Heart right ventricle (tissue), 16 donors: ENCODE measurements around the gene CASKIN1. TPM values are rescaled to one million over a fixed set of nuclear protein-coding genes. Genes with fewer than 3 reads are reported as not detected.
A peak's percentile ranks its signal among the peaks of the same experiment; 100 is the strongest.

Experiments
- ATAC-seq, 8 donors: fragments of 200-7000 bp; cut with Tn5 transposase; one replicate each; pipeline ENCODE4 v1.9.1; 2020; ENCODE audit warnings: mild to moderate bottlenecking in 8 of 8, moderate library complexity in 8 of 8, moderate number of reproducible peaks in 1 of 8
- DNase-seq, 2 donors: peaks; one replicate each; pipeline ENCODE4 v3.0.0-alpha.2; 2020
- H3K27ac ChIP-seq, 10 donors: fragments of 200-600 bp; sonication (generic) in 2 of 10; one replicate each; pipeline versions ENCODE4 v1.5.0 to v1.8.0; 2020 to 2022; ENCODE audit warnings: mild to moderate bottlenecking in 3 of 10
- H3K27me3 ChIP-seq, 7 donors: fragments of 200-600 bp; one replicate each; pipeline ENCODE4 v1.8.0; 2021 to 2022; ENCODE audit warnings: mild to moderate bottlenecking in 2 of 7
- H3K36me3 ChIP-seq, 9 donors: fragments of 200-600 bp; sonication (generic) in 1 of 9; one replicate each; pipeline versions ENCODE4 v1.5.0 to v1.8.0; 2020 to 2022; ENCODE audit warnings: mild to moderate bottlenecking in 2 of 9
- H3K4me1 ChIP-seq, 9 donors: fragments of 200-600 bp; sonication (generic) in 1 of 9; one replicate each; pipeline versions ENCODE4 v1.5.0 to v1.8.0; 2020 to 2022; ENCODE audit warnings: mild to moderate bottlenecking in 4 of 9
- H3K4me3 ChIP-seq, 10 donors: fragments of 200-600 bp; sonication (generic) in 2 of 10; one replicate each; pipeline versions ENCODE4 v1.5.0 to v1.8.0; 2020 to 2022; ENCODE audit warnings: mild to moderate bottlenecking in 7 of 10, moderate library complexity in 2 of 10
- H3K9me3 ChIP-seq, 11 donors: fragments of 200-600 bp in 10 of 11; sonication (generic) in 2 of 11; one replicate each; pipeline versions ENCODE4 v1.5.0 to v1.8.0; 2013 to 2022; ENCODE audit warnings: mild to moderate bottlenecking in 2 of 11, control low read depth in 1 of 11, moderate library complexity in 1 of 11
- WGBS, 2 donors: extraction: QIAGEN DNeasy Blood & Tissue Kit; methylation state at CpG; one replicate each; pipeline ENCODE4 v1.1.7; 2013; ENCODE audit warnings: inconsistent platforms in 1 of 2; 5-methylcytosine and 5-hydroxymethylcytosine counted together
- intact Hi-C, 10 donors: fragments of 100-400 bp; cut with DNase I; formaldehyde crosslinking; loops; one replicate each; pipeline versions ENCODE4 v1.11.1 to v1.14.2; 2022
- polyA plus RNA-seq, 2 donors: library from polyadenylated mRNA; stranded (reverse); fragments of 200-250 nt; gene quantifications; one replicate each; pipeline ENCODE4 v1.2.3, GENCODE V29; 2013
- total RNA-seq, 10 donors: library from RNA; stranded (reverse); fragmentation: NEBNext Ultra II Directional in 3 of 10; extraction: Animal tissue kit (Norgen Biotek cat#: 25700) in 3 of 10; gene quantifications; one replicate each; pipeline versions ENCODE4 v1.2.1 to v1.2.4, GENCODE V29; 2021 to 2023
- TF ChIP-seq, protein P1 (sequence below), 9 donors: fragments of 200-600 bp; sonication (generic) in 2 of 9; IDR thresholded peaks; one replicate each; pipeline versions ENCODE4 v1.5.0 to v1.8.0; 2021 to 2022; ENCODE audit warnings: antibody characterized with exemption in 9 of 9, mild to moderate bottlenecking in 5 of 9, moderate library complexity in 1 of 9
- donor health status: Arrhythmogenic right ventricular cardiomyopathy.
- donor health status: ischemic (EF 13 %, LVEDD 7.1; RV severe dilation, severe dysfunction).
- donor health status: healthy with polysubstance abuse.
- donor health status: DM: no; HTN: yes; CAD: no.
- donor health status: DM: no; HTN: no; CAD: no.
- donor health status: ischemic (EF 25% LVEDD 6.9; RV normal size, moderate dysfunction).
- donor health status: ischemic (EF 25% LVEDD 5.7; RV mildly dilated, moderate dysfunction).
- donor health status: healthy.
- donor health status: DM: yes; HTN: yes; CAD: no.
- donor health status: Ischemic cardiomyopathy.
- donor health status: ischemic (EF 35%, LVEDD 5.7; RV mildly dilated, moderate dysfunction).
- donor health status: nonischemic (EF 11% LVEDD 7.7; RV severe dilation, severe dysfunction).
- donor health status: DM: yes; HTN: yes; CAD: no.
- donor health status: PGD.
- donor health status: ischemic (EF 29% LVEDD 5.4; RV normal size, mild dysfunction).
- donor health status: nonischemic (EF 23%, LVEDD 6.1; RV moderate dilation, normal function).

CASKIN1 gene
- total and polyA plus RNA-seq, 12 donors: 0.24 to 6.0 (median 1.1) TPM

DNA sequence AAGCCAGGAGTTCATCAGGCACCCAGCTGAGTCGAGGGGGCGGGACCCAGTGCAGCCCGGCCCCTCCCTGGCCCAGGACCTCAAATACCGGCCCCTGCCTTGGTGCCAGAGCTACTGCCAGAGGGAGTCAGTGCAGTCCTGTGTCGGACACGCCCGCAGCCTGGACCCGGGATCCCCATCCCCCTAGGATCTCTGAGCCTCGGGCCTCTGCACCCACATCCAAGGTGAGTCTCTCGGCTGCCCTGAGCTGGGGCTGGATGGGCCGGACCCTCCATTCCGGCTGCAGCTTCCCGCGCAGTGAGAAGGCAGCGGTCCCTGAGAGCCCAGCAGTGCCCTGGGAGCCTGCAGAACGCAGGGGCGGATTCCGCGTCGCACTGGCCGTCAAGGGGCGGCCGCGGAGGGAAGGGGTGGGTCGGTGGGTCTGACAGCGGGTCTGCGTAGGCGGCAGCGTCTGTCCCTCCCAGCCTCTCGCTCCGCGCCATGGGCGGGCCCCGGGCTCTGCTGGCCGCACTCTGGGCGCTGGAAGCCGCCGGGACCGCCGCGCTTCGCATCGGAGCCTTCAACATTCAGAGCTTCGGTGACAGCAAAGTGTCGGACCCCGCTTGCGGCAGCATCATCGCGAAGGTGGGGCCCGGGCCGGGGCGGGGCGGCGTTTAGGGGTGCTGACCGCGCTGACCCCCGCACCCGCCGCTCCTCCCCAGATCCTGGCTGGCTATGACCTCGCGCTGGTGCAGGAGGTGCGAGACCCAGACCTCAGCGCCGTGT, 40.1 kb upstream of the CASKIN1 start, which contains the start of gene DNASE1L2:
Gene DNASE1L2 (plus strand): TSS at position 108 of the 765 bp plus-strand sequence. CDS start 373 bp downstream, at position 481.
- ATAC-seq: peak; percentile 15 to 51 (median 33)
- peaks cover 13 to 29% (median 23%) of the 10 kb centered on the region in 9 donors for H3K4me1 ChIP-seq
- H3K27ac ChIP-seq: no peak within 1 kb of the TSS
- peak within 1 kb of the TSS in 9 of 10 donors; percentile 7 to 49 (median 34) for H3K4me3 ChIP-seq
- no peak for DNase-seq
- H3K27me3 ChIP-seq: peaks cover 0 to 30% (median 8%) of the 10 kb centered on the region in 7 donors
- intact Hi-C loops: no loop called here
- peaks cover 8 to 68% (median 39%) of the 10 kb centered on the region in 9 donors for H3K36me3 ChIP-seq
- 3% methylated on average over 40 to 64 of the region's 64 CpGs for WGBS, 2 donors
- TF ChIP-seq, protein P1, sequence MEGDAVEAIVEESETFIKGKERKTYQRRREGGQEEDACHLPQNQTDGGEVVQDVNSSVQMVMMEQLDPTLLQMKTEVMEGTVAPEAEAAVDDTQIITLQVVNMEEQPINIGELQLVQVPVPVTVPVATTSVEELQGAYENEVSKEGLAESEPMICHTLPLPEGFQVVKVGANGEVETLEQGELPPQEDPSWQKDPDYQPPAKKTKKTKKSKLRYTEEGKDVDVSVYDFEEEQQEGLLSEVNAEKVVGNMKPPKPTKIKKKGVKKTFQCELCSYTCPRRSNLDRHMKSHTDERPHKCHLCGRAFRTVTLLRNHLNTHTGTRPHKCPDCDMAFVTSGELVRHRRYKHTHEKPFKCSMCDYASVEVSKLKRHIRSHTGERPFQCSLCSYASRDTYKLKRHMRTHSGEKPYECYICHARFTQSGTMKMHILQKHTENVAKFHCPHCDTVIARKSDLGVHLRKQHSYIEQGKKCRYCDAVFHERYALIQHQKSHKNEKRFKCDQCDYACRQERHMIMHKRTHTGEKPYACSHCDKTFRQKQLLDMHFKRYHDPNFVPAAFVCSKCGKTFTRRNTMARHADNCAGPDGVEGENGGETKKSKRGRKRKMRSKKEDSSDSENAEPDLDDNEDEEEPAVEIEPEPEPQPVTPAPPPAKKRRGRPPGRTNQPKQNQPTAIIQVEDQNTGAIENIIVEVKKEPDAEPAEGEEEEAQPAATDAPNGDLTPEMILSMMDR (IDR thresholded peaks at IDR 0.05): no peak
- no peaks in the 10 kb centered on the region for H3K9me3 ChIP-seq

DNA sequence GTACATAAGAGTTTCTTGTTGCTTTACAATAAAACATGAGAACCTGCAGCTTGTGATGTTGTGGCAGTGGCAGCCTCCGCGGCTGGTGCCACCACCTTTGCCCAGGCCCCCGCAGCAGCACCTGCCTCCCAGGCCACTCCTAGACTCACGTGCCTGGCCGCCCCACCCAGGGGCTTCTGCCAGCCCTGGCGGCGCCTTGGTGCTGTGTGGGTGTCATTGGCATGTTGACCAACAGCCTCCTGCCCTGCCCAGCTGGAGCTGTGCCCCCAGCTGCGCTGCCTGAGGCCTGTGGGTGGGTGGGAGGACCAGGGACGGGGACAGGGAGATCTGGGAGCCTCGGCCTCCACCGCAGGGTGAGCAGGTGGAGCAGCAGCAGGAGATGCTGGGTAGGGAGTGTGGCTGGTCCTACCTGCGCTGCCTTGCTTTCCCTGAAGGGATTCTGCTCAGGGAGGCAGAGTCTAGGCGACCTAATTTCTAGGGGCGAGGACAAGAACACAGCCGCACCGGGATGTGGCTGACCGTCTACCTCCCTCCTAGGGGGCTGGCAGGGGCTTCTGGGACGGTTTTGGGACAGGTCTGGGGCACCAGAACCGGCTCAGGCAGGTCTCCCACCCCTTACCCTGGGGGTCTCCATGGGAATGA, 39.4 kb upstream of the CASKIN1 start:
- DNase-seq (no peak), ATAC-seq (no peak)
- peaks cover 13 to 68% (median 37%) of the 10 kb centered on the region in 9 donors for H3K36me3 ChIP-seq
- peaks cover 0 to 30% (median 8%) of the 10 kb centered on the region in 7 donors for H3K27me3 ChIP-seq
- TF ChIP-seq, protein P1 (IDR thresholded peaks at IDR 0.05): no peak
- no peak overlapping the region for H3K27ac ChIP-seq
- intact Hi-C loops: no loop called here
- H3K9me3 ChIP-seq: no peaks in the 10 kb centered on the region
- H3K4me3 ChIP-seq: peak overlapping the region in 3 of 10 donors; percentile 34 to 49 (median 42)
- peaks cover 13 to 29% (median 23%) of the 10 kb centered on the region in 9 donors for H3K4me1 ChIP-seq
- 80 to 81% methylated on average over 19 of the region's 19 CpGs for WGBS, 2 donors

DNA sequence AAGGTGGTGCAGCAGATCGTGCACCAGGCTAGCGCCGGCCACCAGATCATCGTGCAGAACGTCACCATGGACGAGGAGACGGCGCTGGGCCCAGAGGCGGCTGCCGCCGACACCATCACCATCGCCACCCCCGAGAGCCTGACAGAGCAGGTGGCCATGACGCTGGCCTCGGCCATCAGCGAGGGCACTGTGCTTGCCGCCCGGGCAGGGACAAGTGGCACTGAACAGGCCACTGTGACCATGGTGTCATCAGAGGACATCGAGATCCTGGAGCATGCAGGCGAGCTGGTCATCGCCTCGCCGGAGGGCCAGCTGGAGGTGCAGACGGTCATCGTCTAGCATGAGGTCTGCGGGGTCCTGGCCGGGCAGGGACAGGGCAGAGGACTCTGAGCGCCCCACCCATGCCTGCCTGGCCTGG, 38.8 kb upstream of the CASKIN1 start:
- intact Hi-C loops: no loop called here
- Histone ChIP-seq H3K27me3 (peaks cover 0 to 30% (median 8%) of the 10 kb centered on the region in 7 donors), H3K27ac (no peak overlapping the region), H3K36me3 (peaks cover 13 to 70% (median 37%) of the 10 kb centered on the region in 9 donors), H3K9me3 (no peaks in the 10 kb centered on the region), H3K4me1 (peaks cover 13 to 29% (median 23%) of the 10 kb centered on the region in 9 donors), H3K4me3 (no peak overlapping the region)
- 91 to 97% methylated on average over 23 to 28 of the region's 28 CpGs for whole genome bisulfite sequencing, 2 donors
- TF ChIP-seq, protein P1 (IDR thresholded peaks at IDR 0.05): no peak
- no peak for DNase-seq
- no peak for ATAC-seq

DNA sequence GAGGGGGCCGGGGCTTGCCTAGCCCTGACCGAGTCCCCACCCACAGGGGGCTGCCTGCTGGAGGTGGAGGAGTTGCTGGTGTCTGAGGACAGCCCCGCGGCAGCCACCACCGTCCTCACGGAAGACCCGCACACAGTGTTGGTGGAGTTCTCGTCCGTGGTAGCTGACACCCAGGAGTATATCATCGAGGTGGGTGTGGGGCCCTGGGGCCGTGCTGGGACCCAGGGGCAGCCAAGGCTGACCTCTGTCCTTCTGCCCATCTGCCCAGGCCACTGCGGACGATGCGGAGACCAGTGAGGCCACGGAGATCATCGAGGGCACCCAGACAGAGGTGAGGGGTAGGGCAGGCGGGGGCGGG, 38.4 kb upstream of the CASKIN1 start:
- peaks cover 13 to 29% (median 23%) of the 10 kb centered on the region in 9 donors for H3K4me1 ChIP-seq
- H3K9me3 ChIP-seq: no peaks in the 10 kb centered on the region
- intact Hi-C loops: no loop called here
- TF ChIP-seq, protein P1 (IDR thresholded peaks at IDR 0.05): no peak
- WGBS, 2 donors: 92 to 95% methylated on average over 18 of the region's 18 CpGs
- ATAC-seq: no peak
- peaks cover 15 to 69% (median 37%) of the 10 kb centered on the region in 9 donors for H3K36me3 ChIP-seq
- no peak overlapping the region for H3K27ac ChIP-seq
- no peak for DNase-seq
- no peak overlapping the region for H3K4me3 ChIP-seq
- peaks cover 0 to 30% (median 8%) of the 10 kb centered on the region in 7 donors for H3K27me3 ChIP-seq
